ENCODE data around the gene ARHGAP26. TPM values are rescaled to one million over a fixed set of nuclear protein-coding genes. Genes with fewer than 3 reads are reported as not detected.

The ARHGAP26 gene
- total RNA-seq, 1 donor from 2014 or later = 17.1 TPM

DNA sequence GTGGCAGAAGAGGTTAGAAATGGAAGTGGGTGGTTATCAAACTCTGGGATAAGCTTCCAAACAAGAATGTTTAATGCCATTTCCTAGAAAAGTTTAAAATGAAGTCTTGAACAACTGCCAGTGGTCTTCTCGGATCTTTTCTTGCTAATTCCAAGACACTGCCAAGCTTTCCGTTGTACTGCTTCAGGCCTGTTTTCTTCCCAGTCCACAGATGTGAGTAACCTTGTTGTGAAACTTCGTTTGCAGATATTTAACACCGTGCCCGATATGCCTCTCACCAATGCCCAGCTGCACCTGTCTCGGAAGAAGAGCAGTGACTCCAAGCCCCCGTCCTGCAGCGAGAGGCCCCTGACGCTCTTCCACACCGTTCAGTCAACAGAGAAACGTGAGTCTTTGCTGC, 363.5 kb downstream of the ARHGAP26 start:
- Histone ChIP-seq H3K36me3 (ENCODE audit: control insufficient read depth, insufficient read depth, low read length) (no peaks in the 10 kb centered on the region), H3K27me3 (ENCODE audit: control insufficient read depth, insufficient read depth, low read length) (no peaks in the 10 kb centered on the region), H3K4me3 (ENCODE audit: low read depth, low read length) (no peak overlapping the region)
- no peak for DNase-seq (ENCODE audit: low read depth)
- no peak for FAIRE-seq
- TF ChIP-seq, protein P1, sequence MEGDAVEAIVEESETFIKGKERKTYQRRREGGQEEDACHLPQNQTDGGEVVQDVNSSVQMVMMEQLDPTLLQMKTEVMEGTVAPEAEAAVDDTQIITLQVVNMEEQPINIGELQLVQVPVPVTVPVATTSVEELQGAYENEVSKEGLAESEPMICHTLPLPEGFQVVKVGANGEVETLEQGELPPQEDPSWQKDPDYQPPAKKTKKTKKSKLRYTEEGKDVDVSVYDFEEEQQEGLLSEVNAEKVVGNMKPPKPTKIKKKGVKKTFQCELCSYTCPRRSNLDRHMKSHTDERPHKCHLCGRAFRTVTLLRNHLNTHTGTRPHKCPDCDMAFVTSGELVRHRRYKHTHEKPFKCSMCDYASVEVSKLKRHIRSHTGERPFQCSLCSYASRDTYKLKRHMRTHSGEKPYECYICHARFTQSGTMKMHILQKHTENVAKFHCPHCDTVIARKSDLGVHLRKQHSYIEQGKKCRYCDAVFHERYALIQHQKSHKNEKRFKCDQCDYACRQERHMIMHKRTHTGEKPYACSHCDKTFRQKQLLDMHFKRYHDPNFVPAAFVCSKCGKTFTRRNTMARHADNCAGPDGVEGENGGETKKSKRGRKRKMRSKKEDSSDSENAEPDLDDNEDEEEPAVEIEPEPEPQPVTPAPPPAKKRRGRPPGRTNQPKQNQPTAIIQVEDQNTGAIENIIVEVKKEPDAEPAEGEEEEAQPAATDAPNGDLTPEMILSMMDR (IDR thresholded peaks at IDR 0.05; ENCODE audit: insufficient read depth, low read length, severe bottlenecking) = no peak

DNA sequence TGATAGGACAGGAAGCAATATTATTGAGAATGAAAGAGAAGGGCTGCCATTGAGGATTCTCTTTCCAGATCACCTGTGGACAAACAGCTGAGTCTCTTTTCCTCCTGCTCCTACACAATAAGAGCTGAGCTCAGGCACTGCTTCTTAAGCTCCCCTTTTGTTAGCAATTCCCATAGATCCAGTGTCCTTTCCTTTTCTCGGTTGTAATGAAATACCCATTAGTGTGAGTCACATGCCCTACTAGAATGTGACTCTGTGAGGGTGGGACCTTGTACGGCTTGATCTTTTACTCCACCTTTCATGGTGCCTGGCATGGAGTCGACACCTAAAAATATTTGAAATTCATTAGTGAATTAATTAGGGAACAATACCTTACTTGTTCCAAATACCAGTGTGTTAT, 364.1 kb downstream of the ARHGAP26 start:
- no peaks in the 10 kb centered on the region for H3K27me3 ChIP-seq (ENCODE audit: control insufficient read depth, insufficient read depth, low read length)
- FAIRE-seq = peak; percentile 28
- TF ChIP-seq, protein P1 (IDR thresholded peaks at IDR 0.05; ENCODE audit: insufficient read depth, low read length, severe bottlenecking) = no peak
- H3K4me3 ChIP-seq (ENCODE audit: low read depth, low read length) = no peak overlapping the region
- peak; percentile 67 for DNase-seq (ENCODE audit: low read depth)
- no peaks in the 10 kb centered on the region for H3K36me3 ChIP-seq (ENCODE audit: control insufficient read depth, insufficient read depth, low read length)

DNA sequence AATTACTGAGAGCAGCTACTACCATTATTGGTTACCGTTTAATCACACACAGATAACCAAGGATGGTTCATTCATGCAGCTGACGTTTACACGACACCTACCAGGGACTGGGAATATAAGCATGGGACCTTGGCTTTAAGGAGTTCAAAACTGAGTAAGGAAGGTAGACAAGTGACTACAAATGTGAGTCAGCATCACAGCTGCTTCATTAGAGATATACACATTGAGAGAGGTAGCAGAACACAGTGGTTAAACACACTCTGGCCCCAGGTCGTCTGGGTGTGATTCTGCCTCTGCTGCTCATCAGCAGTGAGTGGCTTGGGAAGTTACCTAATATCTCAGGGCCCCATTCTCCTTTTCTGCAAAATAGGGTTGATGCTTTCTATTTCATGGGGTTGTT, 364.7 kb downstream of the ARHGAP26 start:
- no peaks in the 10 kb centered on the region for H3K27me3 ChIP-seq (ENCODE audit: control insufficient read depth, insufficient read depth, low read length)
- TF ChIP-seq, protein P1 (IDR thresholded peaks at IDR 0.05; ENCODE audit: insufficient read depth, low read length, severe bottlenecking) = no peak
- FAIRE-seq = no peak
- no peaks in the 10 kb centered on the region for H3K36me3 ChIP-seq (ENCODE audit: control insufficient read depth, insufficient read depth, low read length)
- peak; percentile 58 for DNase-seq (ENCODE audit: low read depth)
- H3K4me3 ChIP-seq (ENCODE audit: low read depth, low read length) = no peak overlapping the region

DNA sequence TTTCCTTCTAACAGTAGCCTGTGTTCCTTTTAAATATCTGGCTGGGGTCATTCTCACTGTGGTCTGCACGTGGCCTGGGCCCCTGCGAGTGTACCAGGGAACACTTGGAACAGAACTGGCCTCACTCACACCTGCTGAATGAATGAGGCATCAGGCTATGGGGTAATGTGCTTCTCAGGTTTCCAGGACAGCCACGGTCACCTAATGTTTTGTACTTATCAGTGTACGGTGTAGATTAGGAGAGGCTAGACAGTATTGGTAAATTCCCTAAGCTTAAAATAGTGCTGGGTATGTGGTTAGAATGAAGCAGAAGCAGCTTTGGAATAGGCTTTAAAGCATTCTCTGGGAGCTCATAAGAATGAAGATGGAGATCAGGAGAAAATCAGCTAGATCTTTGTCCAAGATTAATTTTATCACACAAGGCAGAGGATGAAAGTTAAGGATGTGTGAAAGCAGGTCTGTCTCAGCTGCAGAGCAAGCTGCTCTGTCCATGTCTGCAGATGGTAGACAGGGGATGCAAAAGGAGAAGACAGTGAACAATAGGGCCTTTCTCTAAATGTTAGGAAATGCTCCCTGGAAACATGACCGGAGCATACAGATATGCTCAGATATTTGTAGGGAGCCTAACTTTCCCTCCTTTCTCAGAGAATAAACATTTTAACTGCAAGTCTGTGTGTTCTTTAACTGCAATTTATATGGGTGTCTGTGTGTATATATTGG, 365.8 kb downstream of the ARHGAP26 start:
- no peak for DNase-seq (ENCODE audit: low read depth)
- no peaks in the 10 kb centered on the region for H3K27me3 ChIP-seq (ENCODE audit: control insufficient read depth, insufficient read depth, low read length)
- no peak for FAIRE-seq
- TF ChIP-seq, protein P1 (IDR thresholded peaks at IDR 0.05; ENCODE audit: insufficient read depth, low read length, severe bottlenecking) = no peak
- H3K4me3 ChIP-seq (ENCODE audit: low read depth, low read length) = no peak overlapping the region
- no peaks in the 10 kb centered on the region for H3K36me3 ChIP-seq (ENCODE audit: control insufficient read depth, insufficient read depth, low read length)

DNA sequence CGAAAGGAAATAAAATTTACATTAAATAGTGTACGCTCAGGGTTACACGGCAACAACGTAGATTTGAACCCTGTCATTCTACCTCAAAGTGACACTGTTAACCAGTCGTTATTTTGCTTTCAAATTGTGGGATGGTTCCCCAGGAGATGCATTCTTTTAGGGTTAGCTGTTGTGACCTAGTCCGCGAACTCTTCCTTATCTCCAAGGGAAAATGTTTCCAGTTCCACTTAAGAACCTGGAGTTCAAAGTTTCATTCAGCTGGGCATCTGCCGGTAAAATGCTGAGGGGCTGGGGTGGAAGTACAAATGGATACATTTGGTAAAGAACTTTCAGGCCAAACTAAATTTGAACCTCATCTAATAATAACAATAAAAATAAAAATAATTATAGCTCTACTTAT, 368.7 kb downstream of the ARHGAP26 start:
- no peak for FAIRE-seq
- TF ChIP-seq, protein P1 (IDR thresholded peaks at IDR 0.05; ENCODE audit: insufficient read depth, low read length, severe bottlenecking) = no peak
- no peak for DNase-seq (ENCODE audit: low read depth)
- no peak overlapping the region for H3K4me3 ChIP-seq (ENCODE audit: low read depth, low read length)
- no peaks in the 10 kb centered on the region for H3K36me3 ChIP-seq (ENCODE audit: control insufficient read depth, insufficient read depth, low read length)
- H3K27me3 ChIP-seq (ENCODE audit: control insufficient read depth, insufficient read depth, low read length) = no peaks in the 10 kb centered on the region

DNA sequence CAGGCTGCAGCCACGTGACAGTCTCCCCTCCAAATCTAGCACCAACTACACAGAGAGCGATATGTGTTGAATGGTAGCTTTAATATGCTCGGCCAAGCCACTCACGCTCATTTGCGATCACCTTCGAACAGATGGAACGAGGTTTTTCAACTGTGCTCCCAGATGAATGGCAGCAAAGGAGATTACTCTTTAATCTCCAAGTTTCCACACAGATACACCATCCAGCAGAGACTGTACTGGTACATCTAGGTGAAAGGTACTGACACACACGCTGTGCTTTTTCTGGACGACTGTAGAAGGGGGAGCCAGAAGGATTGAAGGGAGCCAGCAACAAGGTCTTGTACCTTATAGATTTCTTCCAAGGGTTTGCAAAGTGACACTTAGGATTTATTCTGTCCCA, 369.4 kb downstream of the ARHGAP26 start:
- Histone ChIP-seq H3K27me3 (ENCODE audit: control insufficient read depth, insufficient read depth, low read length) (no peaks in the 10 kb centered on the region), H3K36me3 (ENCODE audit: control insufficient read depth, insufficient read depth, low read length) (no peaks in the 10 kb centered on the region), H3K4me3 (ENCODE audit: low read depth, low read length) (no peak overlapping the region)
- no peak for DNase-seq (ENCODE audit: low read depth)
- no peak for FAIRE-seq
- TF ChIP-seq, protein P1 (IDR thresholded peaks at IDR 0.05; ENCODE audit: insufficient read depth, low read length, severe bottlenecking) = no peak

Measured in bronchial epithelial cell (primary cell).